Measurements from ENCODE around the gene MCF2L. TPM values are rescaled to one million over a fixed set of nuclear protein-coding genes. Genes with fewer than 3 reads are reported as not detected.

MCF2L gene
- polyA plus RNA-seq, 1 donor from 2014 or later: 88.0 TPM

GRCh38 chr13:112998521-112999280 is 29.7 kb downstream of the MCF2L start:
- Histone ChIP-seq H3K9ac (ENCODE audit: low read length) (no peak overlapping the region), H3K79me2 (replicated peaks; ENCODE audit: insufficient read depth, low read length) (peaks cover 17% of the 10 kb centered on the region), H4K20me1 (ENCODE audit: insufficient read depth) (no peaks in the 10 kb centered on the region), H3F3A (ENCODE audit: insufficient read depth, low read length, poor library complexity, severe bottlenecking) (no peaks in the 10 kb centered on the region), H3K9me2 (ENCODE audit: insufficient read depth, low read length) (no peaks in the 10 kb centered on the region), H3K27ac (ENCODE audit: low read length) (no peak overlapping the region), H3K9me3 (ENCODE audit: low read length) (no peaks in the 10 kb centered on the region), H3K4me2 (ENCODE audit: low read length) (no peak overlapping the region), H2AFZ (ENCODE audit: low read depth, low read length) (no peak overlapping the region), H3K36me3 (ENCODE audit: insufficient read depth, low read length) (no peaks in the 10 kb centered on the region), H3K27me3 (ENCODE audit: insufficient read depth, low read depth, low read length) (no peaks in the 10 kb centered on the region), H3K4me3 (ENCODE audit: low read length) (no peak overlapping the region)
- no peak for TF ChIP-seq REST (IDR thresholded peaks at IDR 0.05; ENCODE audit: borderline replicate concordance)
- TF ChIP-seq MXI1 (conservative IDR thresholded peaks at IDR 0.05; ENCODE audit: poor library complexity, severe bottlenecking): no peak
- TF ChIP-seq EZH2 (IDR thresholded peaks at IDR 0.05; ENCODE audit: borderline replicate concordance, insufficient read depth, low read length, poor library complexity, severe bottlenecking): no peak
- no peak for TF ChIP-seq SMC3 (conservative IDR thresholded peaks at IDR 0.05; ENCODE audit: poor library complexity)
- no peak for TF ChIP-seq POLR2AphosphoS5 (IDR thresholded peaks at IDR 0.05)
- no peak for TF ChIP-seq TAF1 (IDR thresholded peaks at IDR 0.05; ENCODE audit: low read depth)
- TF ChIP-seq CTCF (IDR thresholded peaks at IDR 0.05; ENCODE audit: poor library complexity, severe bottlenecking): no peak
- TF ChIP-seq RAD21 (conservative IDR thresholded peaks at IDR 0.05): no peak

GRCh38 chr13:112999414-113000177 is 30.6 kb downstream of the MCF2L start:
- no peaks in the 10 kb centered on the region for H3K9me2 ChIP-seq (ENCODE audit: insufficient read depth, low read length)
- H3K9ac ChIP-seq (ENCODE audit: low read length): no peak overlapping the region
- no peak overlapping the region for H3K4me2 ChIP-seq (ENCODE audit: low read length)
- H3K79me2 ChIP-seq (replicated peaks; ENCODE audit: insufficient read depth, low read length): peaks cover 23% of the 10 kb centered on the region
- H3K4me3 ChIP-seq (ENCODE audit: low read length): no peak overlapping the region
- H3K27me3 ChIP-seq (ENCODE audit: insufficient read depth, low read depth, low read length): no peaks in the 10 kb centered on the region
- H2AFZ ChIP-seq (ENCODE audit: low read depth, low read length): no peak overlapping the region
- H4K20me1 ChIP-seq (ENCODE audit: insufficient read depth): no peaks in the 10 kb centered on the region
- no peaks in the 10 kb centered on the region for H3K9me3 ChIP-seq (ENCODE audit: low read length)
- TF ChIP-seq REST (IDR thresholded peaks at IDR 0.05; ENCODE audit: borderline replicate concordance) (no peak), CTCF (IDR thresholded peaks at IDR 0.05; ENCODE audit: poor library complexity, severe bottlenecking) (no peak), POLR2AphosphoS5 (IDR thresholded peaks at IDR 0.05) (no peak), RAD21 (conservative IDR thresholded peaks at IDR 0.05) (no peak), EP300 (conservative IDR thresholded peaks at IDR 0.05; ENCODE audit: poor library complexity, severe bottlenecking) (no peak), MXI1 (conservative IDR thresholded peaks at IDR 0.05; ENCODE audit: poor library complexity, severe bottlenecking) (no peak), TAF1 (IDR thresholded peaks at IDR 0.05; ENCODE audit: low read depth) (no peak), EZH2 (IDR thresholded peaks at IDR 0.05; ENCODE audit: borderline replicate concordance, insufficient read depth, low read length, poor library complexity, severe bottlenecking) (no peak), SMC3 (conservative IDR thresholded peaks at IDR 0.05; ENCODE audit: poor library complexity) (no peak)
- H3K27ac ChIP-seq (ENCODE audit: low read length): no peak overlapping the region
- H3K36me3 ChIP-seq (ENCODE audit: insufficient read depth, low read length): no peaks in the 10 kb centered on the region
- no peaks in the 10 kb centered on the region for H3F3A ChIP-seq (ENCODE audit: insufficient read depth, low read length, poor library complexity, severe bottlenecking)

Data from neural cell (in vitro differentiated cells).